Breast epithelium (tissue), 4 donors: ENCODE measurements around the gene TOGARAM1. TPM values are rescaled to one million over a fixed set of nuclear protein-coding genes. Genes with fewer than 3 reads are reported as not detected.

Source experiments
- DNase-seq, 2 donors: peaks; one replicate each; pipeline ENCODE4 v3.0.0-alpha.2; 2019; ENCODE audit warnings: low spot score in 2 of 2
- H3K27ac ChIP-seq, 2 donors: fragments of 200-600 bp; sonication (generic) in 1 of 2; one replicate each; pipeline ENCODE4 v1.5.1; 2016 to 2019; ENCODE audit warnings: mild to moderate bottlenecking in 1 of 2
- H3K27me3 ChIP-seq, 2 donors: fragments of 200-600 bp; sonication (generic) in 1 of 2; one replicate each; pipeline versions ENCODE4 v1.5.1 to v1.6.0; 2017 to 2019; ENCODE audit warnings: control low read depth in 1 of 2, mild to moderate bottlenecking in 1 of 2
- H3K36me3 ChIP-seq: fragments of 200-600 bp; one replicate; pipeline ENCODE4 v1.5.1; 2019
- H3K4me1 ChIP-seq, 2 donors: fragments of 200-600 bp; sonication (generic); one replicate each; pipeline ENCODE4 v1.5.1; 2016 to 2019; ENCODE audit warnings: control low read depth in 1 of 2
- H3K4me3 ChIP-seq, 3 donors: fragments of 200-600 bp; sonication (generic); 1 replicate in 2 of 3; 2 replicates in 1 of 3; pipeline ENCODE4 v1.5.1; 2016 to 2019; ENCODE audit warnings: mild to moderate bottlenecking in 3 of 3, moderate library complexity in 2 of 3
- H3K9me3 ChIP-seq, 2 donors: fragments of 200-600 bp; sonication (generic) in 1 of 2; one replicate each; pipeline ENCODE4 v1.5.1; 2016 to 2019; ENCODE audit warnings: control low read depth in 1 of 2
- POLR2A ChIP-seq: fragments of 450-650 bp; IDR thresholded peaks from one replicate; pipeline ENCODE4 v1.6.1; 2016; ENCODE audit warnings: antibody characterized with exemption, mild to moderate bottlenecking, moderate library complexity
- POLR2AphosphoS5 ChIP-seq, 3 donors: sonication (generic); formaldehyde crosslinking; IDR thresholded peaks; one replicate each; pipeline ENCODE4 v1.6.1; 2017; ENCODE audit warnings: antibody characterized with exemption in 3 of 3
- intact Hi-C: fragments of 100-400 bp; cut with DNase I; formaldehyde crosslinking; loops from one replicate; pipeline ENCODE4 v1.15.1; 2023; ENCODE audit warnings: low total_unique reads
- total RNA-seq, 3 donors: library from RNA; depleted of rRNA; stranded (reverse); fragments of >200 nt; gene quantifications; one replicate each; pipeline ENCODE4 v1.1.0, GENCODE V29; 2016
- TF ChIP-seq, protein P1 (sequence below), 3 donors: fragments of 450-650 bp; IDR thresholded peaks; one replicate each; pipeline ENCODE4 v1.5.1; 2016 to 2017; ENCODE audit warnings: antibody characterized with exemption in 3 of 3, mild to moderate bottlenecking in 3 of 3, moderate library complexity in 3 of 3

Gene TOGARAM1
- total RNA-seq, 3 donors from 2014 or later: 21.3 to 38.1 (median 22.9) TPM

DNA sequence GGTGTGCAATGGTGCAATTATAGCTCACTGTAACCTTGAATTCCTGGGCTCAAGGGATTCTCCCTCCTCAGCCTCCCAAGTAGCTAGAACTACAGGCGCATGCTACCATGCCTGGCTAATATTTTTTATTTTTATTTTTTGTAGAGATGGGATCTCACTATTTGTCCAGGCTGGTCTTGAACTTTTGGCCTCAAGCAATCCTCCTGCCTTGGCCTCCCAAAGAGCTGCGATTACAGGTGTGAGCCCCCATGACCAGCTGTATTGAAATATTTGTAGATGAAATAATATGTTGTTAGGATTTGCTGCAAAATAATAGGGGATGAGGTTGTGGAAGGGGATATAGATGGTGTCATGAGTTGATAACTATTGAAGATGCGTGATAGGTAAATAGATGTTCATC, 5.1 kb upstream of the TOGARAM1 start:
- no peak for DNase-seq
- Histone ChIP-seq H3K27ac (no peak overlapping the region), H3K9me3 (no peaks in the 10 kb centered on the region), H3K4me3 (no peak overlapping the region), H3K36me3 (no peaks in the 10 kb centered on the region), H3K4me1 (peaks cover 0 to 28% of the 10 kb centered on the region in 2 donors), H3K27me3 (no peaks in the 10 kb centered on the region)
- TF ChIP-seq POLR2AphosphoS5 (IDR thresholded peaks at IDR 0.05) (no peak), POLR2A (no peak)
- TF ChIP-seq, protein P1, sequence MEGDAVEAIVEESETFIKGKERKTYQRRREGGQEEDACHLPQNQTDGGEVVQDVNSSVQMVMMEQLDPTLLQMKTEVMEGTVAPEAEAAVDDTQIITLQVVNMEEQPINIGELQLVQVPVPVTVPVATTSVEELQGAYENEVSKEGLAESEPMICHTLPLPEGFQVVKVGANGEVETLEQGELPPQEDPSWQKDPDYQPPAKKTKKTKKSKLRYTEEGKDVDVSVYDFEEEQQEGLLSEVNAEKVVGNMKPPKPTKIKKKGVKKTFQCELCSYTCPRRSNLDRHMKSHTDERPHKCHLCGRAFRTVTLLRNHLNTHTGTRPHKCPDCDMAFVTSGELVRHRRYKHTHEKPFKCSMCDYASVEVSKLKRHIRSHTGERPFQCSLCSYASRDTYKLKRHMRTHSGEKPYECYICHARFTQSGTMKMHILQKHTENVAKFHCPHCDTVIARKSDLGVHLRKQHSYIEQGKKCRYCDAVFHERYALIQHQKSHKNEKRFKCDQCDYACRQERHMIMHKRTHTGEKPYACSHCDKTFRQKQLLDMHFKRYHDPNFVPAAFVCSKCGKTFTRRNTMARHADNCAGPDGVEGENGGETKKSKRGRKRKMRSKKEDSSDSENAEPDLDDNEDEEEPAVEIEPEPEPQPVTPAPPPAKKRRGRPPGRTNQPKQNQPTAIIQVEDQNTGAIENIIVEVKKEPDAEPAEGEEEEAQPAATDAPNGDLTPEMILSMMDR (IDR thresholded peaks at IDR 0.05): no peak
- intact Hi-C loops: no loop called here

DNA sequence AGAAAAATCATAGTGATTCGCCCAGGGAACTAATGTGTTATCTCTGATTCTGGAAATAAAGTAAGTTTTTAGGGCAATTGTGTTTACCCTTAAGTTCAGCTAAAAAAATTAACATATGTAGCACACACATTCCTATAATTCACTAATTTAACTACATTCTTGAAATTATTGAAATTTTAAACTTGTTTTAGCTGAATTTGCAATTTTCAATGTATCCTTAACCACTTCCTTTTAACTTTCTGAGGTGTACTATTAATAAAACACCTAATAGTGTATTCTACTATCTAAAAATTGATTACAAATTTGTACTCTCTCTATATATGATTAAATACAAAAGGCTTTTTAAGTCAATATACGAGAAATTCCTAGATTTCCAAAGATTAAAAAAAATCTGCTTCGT, 2.5 kb upstream of the TOGARAM1 start:
- no peak overlapping the region for H3K4me3 ChIP-seq

DNA sequence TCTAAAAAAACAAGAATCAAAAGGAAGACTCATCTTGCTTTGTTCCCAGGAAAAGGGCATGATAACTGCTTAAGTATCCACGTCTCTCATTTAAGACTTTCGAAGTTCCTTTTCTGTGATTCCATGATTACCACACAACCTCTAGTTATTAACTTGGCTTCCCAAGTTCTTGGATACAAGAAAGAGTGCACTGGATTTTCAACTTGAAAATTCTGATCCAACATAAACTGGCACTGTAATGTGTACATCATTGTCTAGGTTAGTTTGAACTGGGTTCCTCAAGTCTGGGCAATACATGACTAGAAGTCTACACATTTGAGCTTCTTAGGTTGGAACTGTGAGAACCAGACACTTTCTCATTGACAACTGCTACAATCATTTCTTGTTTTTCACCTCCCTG, 1.8 kb upstream of the TOGARAM1 start:
- Histone ChIP-seq H3K9me3 (no peaks in the 10 kb centered on the region), H3K27me3 (no peaks in the 10 kb centered on the region), H3K36me3 (no peaks in the 10 kb centered on the region), H3K4me3 (peak overlapping the region in 2 of 3 donors; percentile 76 to 84), H3K4me1 (peaks cover 0 to 28% of the 10 kb centered on the region in 2 donors), H3K27ac (peak overlapping the region in 1 of 2 donors; percentile 34)
- intact Hi-C loops: loop anchor here (5.0 kb wide), 1 partner anchor 172 kb away; the partner anchor contains the start of gene FKBP3
- no peak for DNase-seq
- TF ChIP-seq, protein P1 (IDR thresholded peaks at IDR 0.05): no peak
- TF ChIP-seq POLR2AphosphoS5 (IDR thresholded peaks at IDR 0.05): no peak
- TF ChIP-seq POLR2A: no peak

More for the DNA sequence above, 2.5 kb upstream of the TOGARAM1 start:
- H3K36me3 ChIP-seq: no peaks in the 10 kb centered on the region
- intact Hi-C loops: no loop called here
- H3K9me3 ChIP-seq: no peaks in the 10 kb centered on the region
- peak overlapping the region in 1 of 2 donors; percentile 34 for H3K27ac ChIP-seq
- H3K4me1 ChIP-seq: peaks cover 0 to 28% of the 10 kb centered on the region in 2 donors
- no peak for DNase-seq
- TF ChIP-seq POLR2A (no peak), POLR2AphosphoS5 (IDR thresholded peaks at IDR 0.05) (no peak)
- TF ChIP-seq, protein P1 (IDR thresholded peaks at IDR 0.05): no peak
- H3K27me3 ChIP-seq: no peaks in the 10 kb centered on the region

DNA sequence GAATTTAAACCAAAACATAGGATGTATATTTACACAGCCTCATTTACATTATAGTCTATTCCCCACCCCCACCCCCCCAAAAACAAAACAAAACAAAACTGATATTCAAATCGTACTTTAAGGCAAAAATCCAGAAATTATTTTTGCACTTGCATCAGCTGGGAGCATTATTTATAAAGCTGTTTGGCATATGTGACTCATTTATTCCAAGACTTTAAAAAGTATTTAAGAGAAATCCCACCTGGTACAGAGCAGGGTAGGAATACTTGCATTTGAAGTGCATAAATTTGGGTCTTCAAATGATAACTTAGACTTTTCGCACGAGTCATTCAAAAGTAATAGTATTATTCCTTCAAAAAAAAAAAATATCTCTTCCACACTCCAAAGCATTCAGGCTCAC, 1.3 kb upstream of the TOGARAM1 start:
- no peak for DNase-seq
- no peaks in the 10 kb centered on the region for H3K9me3 ChIP-seq
- peaks cover 0 to 28% of the 10 kb centered on the region in 2 donors for H3K4me1 ChIP-seq
- H3K36me3 ChIP-seq: no peaks in the 10 kb centered on the region
- H3K4me3 ChIP-seq: peak overlapping the region; percentile 76 to 84 (median 84)
- no peaks in the 10 kb centered on the region for H3K27me3 ChIP-seq
- intact Hi-C loops: loop anchor here (5.0 kb wide), 1 partner anchor 172 kb away; the partner anchor contains the start of gene FKBP3
- TF ChIP-seq POLR2AphosphoS5 (IDR thresholded peaks at IDR 0.05) (no peak), POLR2A (no peak)
- TF ChIP-seq, protein P1 (IDR thresholded peaks at IDR 0.05): no peak
- peak overlapping the region; percentile 86 to 93 for H3K27ac ChIP-seq

DNA sequence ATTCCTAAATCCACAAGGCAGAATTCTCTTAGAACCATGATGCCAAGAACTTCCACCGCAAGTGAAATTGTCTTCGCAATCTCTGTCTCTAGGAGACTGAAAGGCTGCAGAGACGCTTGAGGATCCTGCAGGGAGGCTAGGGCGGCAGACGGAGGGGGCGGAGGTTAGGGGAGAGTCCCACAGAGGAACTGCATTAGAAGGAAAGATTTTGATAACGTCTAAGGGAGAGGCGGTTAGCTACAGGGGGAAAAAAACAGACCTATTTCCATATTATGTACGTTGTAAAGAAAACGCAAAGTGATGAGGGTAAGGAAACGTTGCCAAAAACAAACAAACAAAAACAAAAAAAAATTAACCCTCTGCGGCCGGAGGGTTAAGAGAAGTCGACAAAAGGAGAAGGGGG, 838 bp upstream of the TOGARAM1 start:
- no peaks in the 10 kb centered on the region for H3K36me3 ChIP-seq
- TF ChIP-seq POLR2AphosphoS5 (IDR thresholded peaks at IDR 0.05) (no peak), POLR2A (no peak)
- TF ChIP-seq, protein P1 (IDR thresholded peaks at IDR 0.05): no peak
- H3K27me3 ChIP-seq: no peaks in the 10 kb centered on the region
- intact Hi-C loops: loop anchor here (5.0 kb wide), 1 partner anchor 171 kb away; the partner anchor contains the start of gene FKBP3
- H3K9me3 ChIP-seq: no peaks in the 10 kb centered on the region
- peak in 1 of 2 donors; percentile 47 for DNase-seq
- peak overlapping the region; percentile 76 to 84 (median 84) for H3K4me3 ChIP-seq
- peak overlapping the region; percentile 86 to 93 for H3K27ac ChIP-seq
- peaks cover 0 to 28% of the 10 kb centered on the region in 2 donors for H3K4me1 ChIP-seq
